GM18951 (cell line): ENCODE measurements around the gene EPHA3.

ENCODE experiments used
- POLR2A ChIP-seq: IDR thresholded peaks from 4 replicates; pipeline ENCODE4 v1.6.1; 2011; ENCODE audit warnings: mild to moderate bottlenecking; ENCODE audit not compliant: insufficient read length, insufficient read depth; ENCODE audit errors: extremely low read depth
- in situ Hi-C: fragments of 300-500 bp; cut with MboI; formaldehyde crosslinking; loops from one replicate; pipeline ENCODE4 v1.12.0; 2022; ENCODE audit warnings: low sequenced_read_pairs, mixed read lengths, inconsistent platforms; ENCODE audit not compliant: unreplicated experiment

Gene EPHA3

DNA sequence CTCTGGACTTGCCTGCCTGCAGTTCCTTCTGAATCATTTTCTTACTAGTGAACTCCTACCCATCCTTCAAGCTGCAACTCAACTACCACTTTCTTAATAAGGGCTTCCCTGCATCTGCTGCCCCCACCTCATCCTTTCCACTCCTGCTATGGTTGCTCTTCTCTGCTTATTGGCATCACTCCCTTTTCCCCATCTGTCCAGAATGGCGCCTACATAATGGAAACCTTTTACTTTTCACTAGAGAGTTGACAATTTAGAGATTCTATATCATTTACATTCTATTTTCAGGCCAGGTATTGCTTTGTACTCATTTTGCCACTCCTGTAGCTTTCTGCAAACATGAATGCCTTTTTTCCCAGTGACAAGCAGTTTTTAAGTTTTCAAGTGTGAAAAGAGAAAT, 1.9 kb upstream of the EPHA3 start:
- TF ChIP-seq POLR2A = no peak
- in situ Hi-C loops = loop anchor here (25.0 kb wide), 1 partner anchor 893 kb away; no protein-coding TSS in a partner anchor

DNA sequence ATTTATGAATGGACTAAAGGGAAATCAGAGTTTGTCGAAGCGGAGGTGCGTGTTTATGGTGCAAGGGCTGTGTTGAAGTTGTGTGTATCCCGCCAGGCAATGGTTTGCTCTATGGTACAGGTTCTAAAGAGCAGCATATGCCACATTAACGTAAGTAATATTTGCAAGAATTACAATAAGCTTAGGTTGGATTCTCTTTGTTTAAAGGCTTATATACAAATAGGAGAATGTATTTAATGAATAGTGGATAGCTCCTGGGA, 800 bp downstream of the EPHA3 start:
- TF ChIP-seq POLR2A = no peak
- in situ Hi-C loops = loop anchor here (25.0 kb wide), 1 partner anchor 896 kb away; no protein-coding TSS in a partner anchor

DNA sequence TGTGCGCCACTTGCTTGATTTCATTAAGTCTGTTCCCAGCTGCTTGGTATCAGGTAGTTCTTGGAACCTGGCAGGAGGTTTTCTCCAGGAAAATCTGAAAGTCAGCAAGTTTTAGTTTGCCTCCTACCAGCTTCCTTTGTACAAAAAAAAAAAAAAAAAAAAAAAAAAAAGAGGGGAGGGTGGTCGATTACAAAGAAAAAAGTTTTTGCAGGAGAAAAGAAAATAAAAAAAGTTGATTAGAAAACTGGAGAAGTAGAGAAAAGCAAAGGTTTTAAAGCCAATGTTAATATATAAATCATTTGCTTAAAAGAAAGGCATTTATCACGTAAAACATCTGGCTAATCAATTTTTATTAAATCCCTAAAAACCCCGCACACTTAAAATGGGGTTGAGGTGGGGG, 5.9 kb downstream of the EPHA3 start:
- in situ Hi-C loops = loop anchor here (25.0 kb wide), 1 partner anchor 901 kb away; no protein-coding TSS in a partner anchor
- no peak for TF ChIP-seq POLR2A

DNA sequence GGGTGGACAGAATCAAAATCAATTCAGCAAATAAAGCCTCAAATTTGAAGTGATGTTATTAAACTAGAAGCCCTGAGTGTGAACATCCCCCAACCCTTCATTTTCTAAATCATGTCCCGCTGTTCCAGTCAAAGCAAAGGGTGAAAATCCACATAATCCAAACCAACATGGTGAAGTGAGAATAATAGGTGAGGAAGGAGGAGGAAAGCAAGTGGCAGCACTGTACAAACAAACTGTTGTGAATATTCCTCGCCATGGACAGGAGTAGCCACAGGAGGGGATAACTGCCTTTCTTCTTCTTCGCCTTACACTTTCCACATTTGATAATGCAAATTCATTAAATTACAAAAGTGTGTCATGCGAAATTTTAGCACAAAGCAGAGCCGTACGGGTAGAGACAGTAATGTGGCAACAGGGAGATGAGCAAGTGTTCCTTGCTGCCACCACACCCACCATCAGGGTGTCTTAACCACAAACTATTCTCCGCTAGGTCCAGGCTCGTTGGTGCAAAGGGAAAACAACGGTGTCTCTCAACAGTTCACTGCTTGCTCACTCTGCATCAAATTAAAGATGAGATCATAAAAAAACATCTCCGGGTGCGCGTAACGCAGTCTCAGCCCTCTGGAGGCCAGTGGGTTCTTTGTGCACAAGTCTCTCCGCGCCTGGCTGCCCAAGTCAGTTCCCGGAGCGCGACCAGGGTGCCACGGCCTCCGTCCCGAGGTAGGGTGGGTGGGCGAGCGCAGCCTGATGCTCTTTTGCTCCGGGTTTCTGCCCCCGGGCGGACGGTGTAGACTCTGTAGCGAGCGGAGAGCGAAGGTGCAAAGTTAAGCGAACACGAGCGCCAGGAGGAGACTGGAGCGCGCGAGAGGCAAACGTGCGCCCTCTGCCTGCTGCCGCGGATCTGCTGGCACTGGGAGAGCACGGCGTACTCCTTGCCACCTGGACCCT, 6.7 kb downstream of the EPHA3 start:
- in situ Hi-C loops = loop anchor here (25.0 kb wide), 1 partner anchor 902 kb away; no protein-coding TSS in a partner anchor

DNA sequence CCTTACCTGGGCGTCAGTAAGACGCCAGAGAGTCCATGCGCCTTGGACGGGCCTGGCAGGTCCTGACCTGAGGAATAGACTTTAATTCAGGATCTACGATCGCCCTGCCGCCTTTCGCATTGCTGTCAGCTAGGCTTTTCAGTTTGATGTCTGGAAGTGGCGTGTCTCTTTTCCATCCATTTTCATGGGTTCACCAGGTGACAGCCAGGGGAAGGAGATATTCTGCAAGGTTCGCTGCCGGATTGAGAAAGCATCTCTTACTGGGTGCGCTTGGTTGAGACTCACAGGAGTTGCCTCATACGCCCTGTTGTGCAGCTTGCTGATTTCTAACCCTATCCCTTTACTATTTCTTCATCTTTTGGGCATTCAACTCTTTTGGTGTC, 7.4 kb downstream of the EPHA3 start:
- TF ChIP-seq POLR2A = no peak
- in situ Hi-C loops = loop anchor here (25.0 kb wide), 1 partner anchor 903 kb away; no protein-coding TSS in a partner anchor

More for the DNA sequence above, 6.7 kb downstream of the EPHA3 start:
- TF ChIP-seq POLR2A = no peak

DNA sequence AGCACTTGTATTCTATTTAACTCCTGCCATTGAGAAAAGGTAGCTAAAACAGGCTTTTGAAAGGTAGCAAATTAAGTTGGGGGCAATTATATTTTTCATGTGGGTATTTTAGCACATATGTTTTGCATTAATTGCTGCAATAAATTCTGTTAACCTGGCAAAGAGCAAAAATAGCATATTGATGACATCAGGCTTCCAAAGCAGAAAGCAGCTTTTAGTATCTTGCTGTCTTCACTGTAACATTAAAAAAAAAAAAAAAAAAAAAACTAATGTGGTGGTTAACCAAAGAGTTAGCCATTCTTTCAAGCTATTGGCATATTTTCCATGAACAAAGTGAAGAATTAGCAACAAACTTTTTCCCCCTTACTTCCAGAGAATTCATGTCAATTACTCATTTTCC, 9.1 kb downstream of the EPHA3 start:
- no peak for TF ChIP-seq POLR2A
- in situ Hi-C loops = loop anchor here (25.0 kb wide), 1 partner anchor 904 kb away; no protein-coding TSS in a partner anchor

DNA sequence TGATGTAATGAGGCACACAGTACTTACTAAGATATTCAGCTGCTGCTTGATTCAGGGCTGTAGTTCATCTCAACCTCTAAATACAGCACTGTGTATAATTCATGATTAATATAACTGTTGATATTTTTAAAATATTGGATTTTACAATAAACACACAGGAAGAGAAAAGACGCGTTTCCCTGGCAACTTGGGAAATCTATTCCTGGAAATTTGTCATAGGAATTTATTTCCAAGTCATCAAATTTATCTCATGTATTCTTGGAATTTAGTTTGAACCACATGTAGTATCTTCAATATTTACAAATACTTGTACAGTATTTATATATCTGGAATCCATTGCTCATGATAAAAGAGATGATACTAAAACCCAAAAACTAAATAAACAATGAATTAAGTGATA, 30.6 kb downstream of the EPHA3 start:
- in situ Hi-C loops = no loop called here
- no peak for TF ChIP-seq POLR2A

DNA sequence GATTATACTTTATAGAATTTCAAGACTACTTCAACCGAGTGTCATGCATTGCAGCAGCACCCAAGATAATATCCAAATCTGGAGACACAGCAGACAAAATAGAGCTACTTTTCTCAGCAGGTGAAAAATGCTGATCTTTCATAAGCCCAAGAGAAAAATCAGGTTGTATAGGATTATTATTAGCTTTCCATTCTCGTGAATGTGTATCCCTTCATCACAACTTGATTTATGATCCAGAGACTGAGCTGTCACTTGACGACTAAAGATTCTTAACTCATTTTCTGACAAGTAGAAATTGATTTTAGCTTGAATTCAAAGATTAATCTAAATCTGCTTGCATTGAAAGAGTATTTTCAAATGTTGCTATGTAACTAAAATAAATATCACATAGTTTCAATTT, 32.4 kb downstream of the EPHA3 start:
- no peak for TF ChIP-seq POLR2A
- in situ Hi-C loops = no loop called here

DNA sequence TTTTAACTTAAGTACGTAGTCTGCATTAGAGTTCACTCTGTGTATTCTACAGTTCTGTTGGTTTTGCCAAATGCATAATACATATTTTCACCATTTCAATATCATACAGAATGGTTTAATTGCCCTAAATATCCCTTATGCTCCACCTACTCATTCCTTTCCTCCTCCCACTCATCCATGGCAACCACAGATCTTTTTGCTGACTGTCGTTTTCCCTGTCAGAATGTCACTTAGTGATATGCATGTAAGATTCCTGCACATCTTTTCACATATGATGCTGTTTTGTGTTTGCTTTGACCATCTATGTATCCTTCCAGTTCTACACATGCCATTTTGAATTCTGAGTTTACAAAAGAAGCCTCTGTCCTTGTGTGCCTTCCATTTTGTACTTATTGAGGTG, 36.7 kb downstream of the EPHA3 start:
- TF ChIP-seq POLR2A = no peak
- in situ Hi-C loops = no loop called here

DNA sequence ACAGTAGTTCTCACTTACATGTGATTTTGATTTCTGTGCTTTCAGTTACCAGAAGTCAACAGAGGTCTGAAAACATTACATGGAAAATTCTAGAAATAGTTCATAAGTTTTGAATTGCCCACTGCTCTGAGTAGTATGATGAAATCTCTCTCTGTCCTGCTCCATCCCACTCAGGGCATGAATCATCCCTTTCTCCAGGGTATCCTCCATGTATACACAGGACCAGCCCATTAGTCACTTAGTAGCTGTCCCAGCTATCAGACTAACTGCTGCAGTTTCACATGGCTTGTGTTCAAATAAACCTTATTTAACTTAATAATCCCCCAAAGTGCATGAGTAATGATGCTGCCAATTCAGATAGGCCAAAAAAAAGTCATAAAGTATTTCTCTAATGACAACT, 38.6 kb downstream of the EPHA3 start:
- in situ Hi-C loops = no loop called here
- no peak for TF ChIP-seq POLR2A

DNA sequence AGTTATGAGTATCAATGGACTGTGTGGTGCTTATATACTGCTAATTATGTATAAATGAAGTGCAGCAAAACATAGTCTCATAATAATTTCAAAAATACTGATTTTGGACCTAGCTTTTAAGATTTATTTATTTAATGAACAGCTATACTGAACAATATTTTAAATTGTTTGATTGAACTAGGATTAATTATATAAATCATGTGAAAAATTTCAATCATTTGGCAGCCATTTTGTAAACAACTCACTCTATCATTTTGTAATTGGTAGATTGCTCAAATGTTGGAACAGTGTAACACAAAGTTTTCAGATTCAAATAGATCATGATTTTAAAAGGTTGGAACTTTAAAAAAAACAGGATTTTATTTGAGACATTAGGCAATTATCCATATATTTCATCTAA, 47.0 kb downstream of the EPHA3 start:
- in situ Hi-C loops = no loop called here
- TF ChIP-seq POLR2A = no peak

DNA sequence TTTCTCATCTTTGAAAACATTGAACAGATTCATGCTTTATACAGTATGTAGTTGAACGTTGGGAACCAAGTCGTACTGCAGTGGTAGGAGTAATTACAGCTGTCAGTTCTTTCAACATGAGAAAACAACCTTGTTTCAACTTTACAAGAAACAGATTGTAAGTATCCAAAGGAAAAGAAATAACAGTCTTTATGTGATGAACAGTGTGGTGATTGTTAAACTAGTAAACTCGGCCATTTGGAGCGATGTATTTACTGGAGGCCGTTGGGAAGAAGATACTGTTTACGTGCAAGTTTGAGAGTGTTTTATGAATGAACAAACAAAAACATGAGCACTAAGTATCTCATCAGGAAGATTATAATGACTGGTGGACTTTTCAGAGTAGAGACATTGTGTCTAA, 48.4 kb downstream of the EPHA3 start:
- in situ Hi-C loops = no loop called here
- no peak for TF ChIP-seq POLR2A

DNA sequence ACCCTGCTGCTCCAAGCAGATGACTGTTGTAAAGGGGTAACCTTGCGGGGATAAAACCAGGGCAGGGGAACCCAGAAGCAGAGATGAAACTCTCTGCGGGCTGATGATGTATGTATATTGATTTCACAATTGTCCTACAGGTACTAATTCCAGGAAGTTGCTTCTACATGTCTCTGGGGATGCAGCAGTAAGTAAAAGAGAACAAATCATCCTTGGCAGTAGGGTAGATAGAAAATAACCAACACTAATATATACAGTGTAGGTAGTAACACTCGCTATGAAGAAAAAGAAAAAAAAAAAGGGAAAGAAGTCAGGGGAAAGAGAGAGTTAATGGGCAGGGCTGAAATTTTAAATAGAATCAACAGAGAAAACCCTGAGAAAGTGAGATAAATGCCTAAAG, 50.2 kb downstream of the EPHA3 start:
- in situ Hi-C loops = no loop called here
- no peak for TF ChIP-seq POLR2A

DNA sequence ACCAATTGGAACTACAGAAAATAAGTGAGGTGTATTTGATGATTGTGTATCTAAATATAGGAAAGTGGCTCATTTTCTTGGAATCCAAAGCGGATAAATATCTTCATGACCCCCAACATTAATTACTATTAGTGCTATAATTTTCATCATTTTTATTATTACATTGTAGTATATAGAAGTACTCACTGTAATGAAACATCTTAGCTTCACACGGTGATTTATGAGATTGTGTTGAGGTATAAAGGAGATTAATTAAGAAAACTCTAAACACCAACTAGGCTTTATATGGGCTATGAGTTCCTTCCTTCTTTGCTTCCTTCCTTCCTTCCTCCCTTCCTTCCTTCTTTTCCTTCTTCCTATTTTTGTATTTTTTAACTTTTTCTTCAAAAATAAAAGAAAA, 52.2 kb downstream of the EPHA3 start:
- in situ Hi-C loops = no loop called here
- TF ChIP-seq POLR2A = no peak

DNA sequence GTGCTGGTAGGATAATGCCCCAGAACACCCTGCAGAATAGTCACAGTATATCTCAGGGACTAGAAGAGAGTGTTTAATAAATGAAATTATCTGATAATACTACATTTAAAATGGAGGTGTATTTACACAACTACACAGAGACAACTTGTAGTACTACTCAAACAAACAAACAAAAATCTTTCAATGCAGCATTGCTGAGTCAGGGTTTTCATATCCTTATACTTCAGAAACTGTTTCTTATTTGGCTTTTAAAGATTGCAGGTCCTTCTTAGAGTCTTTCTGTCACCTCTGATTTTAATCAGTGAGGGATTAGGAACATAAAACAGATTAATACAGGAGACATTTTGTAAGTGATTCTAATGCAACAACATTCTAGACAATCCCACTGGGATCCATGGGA, 57.4 kb downstream of the EPHA3 start:
- TF ChIP-seq POLR2A = no peak
- in situ Hi-C loops = no loop called here
